Loucy (cell line): ENCODE measurements around the gene PKP2.
A peak's percentile ranks its signal among the peaks of the same experiment; 100 is the strongest.

Source experiments
- H2AFZ ChIP-seq: fragments of 200-600 bp; sonication (generic); 2 replicates; pipeline ENCODE4 v1.6.0; 2016; ENCODE audit warnings: antibody characterized with exemption, mild to moderate bottlenecking, low read length, moderate library complexity
- H3F3A ChIP-seq: fragments of 200-600 bp; 2 replicates; pipeline ENCODE4 v1.6.0; 2016; ENCODE audit warnings: antibody characterized with exemption, low read depth, mild to moderate bottlenecking
- H3K27me3 ChIP-seq: fragments of 200-600 bp; sonication (generic); 2 replicates; pipeline ENCODE4 v1.6.1; 2014; ENCODE audit warnings: low read length, mild to moderate bottlenecking; ENCODE audit not compliant: insufficient read depth, poor library complexity, severe bottlenecking
- H3K36me3 ChIP-seq: fragments of 200-600 bp; sonication (generic); 2 replicates; pipeline ENCODE4 v1.6.1; 2016; ENCODE audit warnings: low read length; ENCODE audit not compliant: insufficient read depth
- H3K4me1 ChIP-seq: fragments of 200-600 bp; sonication (generic); 2 replicates; pipeline ENCODE4 v1.5.1; 2014; ENCODE audit warnings: low read length, mild to moderate bottlenecking; ENCODE audit not compliant: insufficient read depth, poor library complexity, severe bottlenecking
- H3K4me2 ChIP-seq: fragments of 200-600 bp; sonication (generic); 2 replicates; pipeline ENCODE4 v1.6.0; 2014; ENCODE audit warnings: antibody characterized with exemption, low read length, low read depth, mild to moderate bottlenecking; ENCODE audit not compliant: poor library complexity, severe bottlenecking
- H3K4me3 ChIP-seq: fragments of 200-600 bp; sonication (generic); 2 replicates; pipeline ENCODE4 v1.5.1; 2014; ENCODE audit warnings: low read length, mild to moderate bottlenecking, mixed read lengths; ENCODE audit not compliant: poor library complexity, severe bottlenecking
- H3K79me2 ChIP-seq: fragments of 200-600 bp; sonication (generic); 2 replicates; pipeline ENCODE4 v1.6.1; 2014; ENCODE audit warnings: low read length; ENCODE audit not compliant: insufficient read depth
- H3K9ac ChIP-seq: fragments of 200-600 bp; sonication (generic); 2 replicates; pipeline ENCODE4 v1.6.0; 2014; ENCODE audit warnings: mild to moderate bottlenecking, low read depth, low read length, moderate library complexity; ENCODE audit not compliant: poor library complexity, severe bottlenecking
- H3K9me2 ChIP-seq: fragments of 200-600 bp; sonication (generic); replicated peaks from 2 replicates; pipeline ENCODE4 v1.6.1; 2016; ENCODE audit warnings: low read depth, low read length, mixed read lengths
- H3K9me3 ChIP-seq: fragments of 200-600 bp; sonication (generic); 2 replicates; pipeline ENCODE4 v1.6.1; 2014; ENCODE audit warnings: mild to moderate bottlenecking, antibody characterized with exemption, low read length, low read depth; ENCODE audit not compliant: insufficient read depth
- H4K20me1 ChIP-seq: fragments of 200-600 bp; sonication (generic); 2 replicates; pipeline ENCODE4 v1.6.0; 2014; ENCODE audit warnings: antibody characterized with exemption, low read length, mild to moderate bottlenecking; ENCODE audit not compliant: insufficient read depth, poor library complexity, severe bottlenecking
- EZH2phosphoT487 ChIP-seq: fragments of 200-600 bp; IDR thresholded peaks from 2 replicates; pipeline ENCODE4 v1.6.1; 2018; ENCODE audit warnings: antibody characterized with exemption, mild to moderate bottlenecking, moderate library complexity, borderline replicate concordance
- TF ChIP-seq, protein P1 (sequence below): fragments of 200-600 bp; sonication (generic); conservative IDR thresholded peaks from 2 replicates; pipeline ENCODE4 v1.5.1; 2014; ENCODE audit warnings: mild to moderate bottlenecking, antibody characterized with exemption, low read length

The PKP2 gene

DNA sequence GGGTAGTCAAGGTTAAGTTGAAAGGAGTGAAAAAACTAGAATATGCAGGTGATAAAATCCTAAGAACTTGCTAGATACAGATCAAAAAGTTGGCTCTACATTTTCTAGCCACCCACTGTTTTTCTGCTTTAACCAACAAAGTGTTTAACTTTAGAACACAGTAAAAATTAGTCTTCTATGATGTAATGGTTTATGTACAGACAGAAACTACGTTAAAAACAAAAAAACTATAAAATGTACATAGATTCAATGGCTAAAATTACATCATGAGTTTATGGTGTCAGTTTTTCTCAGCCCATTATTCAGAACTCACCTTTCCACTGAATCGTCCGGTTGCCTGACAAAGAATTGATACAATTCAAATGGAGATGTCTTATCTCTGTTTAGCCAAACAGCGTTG lies 143.0 kb downstream of the PKP2 start:
- Histone ChIP-seq H3K9me3 (no peaks in the 10 kb centered on the region), H3K79me2 (peaks cover 36% of the 10 kb centered on the region), H3K9ac (peak overlapping the region; percentile 82), H3K4me3 (peak overlapping the region; percentile 80), H3K9me2 (no peaks in the 10 kb centered on the region), H3K4me1 (peaks cover 21% of the 10 kb centered on the region), H2AFZ (no peak overlapping the region), H3K36me3 (peaks cover 31% of the 10 kb centered on the region; the same call in 1 of the 2 replicates), H3F3A (no peaks in the 10 kb centered on the region), H3K27me3 (no peaks in the 10 kb centered on the region), H4K20me1 (peaks cover 16% of the 10 kb centered on the region), H3K4me2 (peak overlapping the region; percentile 86)
- TF ChIP-seq, protein P1, sequence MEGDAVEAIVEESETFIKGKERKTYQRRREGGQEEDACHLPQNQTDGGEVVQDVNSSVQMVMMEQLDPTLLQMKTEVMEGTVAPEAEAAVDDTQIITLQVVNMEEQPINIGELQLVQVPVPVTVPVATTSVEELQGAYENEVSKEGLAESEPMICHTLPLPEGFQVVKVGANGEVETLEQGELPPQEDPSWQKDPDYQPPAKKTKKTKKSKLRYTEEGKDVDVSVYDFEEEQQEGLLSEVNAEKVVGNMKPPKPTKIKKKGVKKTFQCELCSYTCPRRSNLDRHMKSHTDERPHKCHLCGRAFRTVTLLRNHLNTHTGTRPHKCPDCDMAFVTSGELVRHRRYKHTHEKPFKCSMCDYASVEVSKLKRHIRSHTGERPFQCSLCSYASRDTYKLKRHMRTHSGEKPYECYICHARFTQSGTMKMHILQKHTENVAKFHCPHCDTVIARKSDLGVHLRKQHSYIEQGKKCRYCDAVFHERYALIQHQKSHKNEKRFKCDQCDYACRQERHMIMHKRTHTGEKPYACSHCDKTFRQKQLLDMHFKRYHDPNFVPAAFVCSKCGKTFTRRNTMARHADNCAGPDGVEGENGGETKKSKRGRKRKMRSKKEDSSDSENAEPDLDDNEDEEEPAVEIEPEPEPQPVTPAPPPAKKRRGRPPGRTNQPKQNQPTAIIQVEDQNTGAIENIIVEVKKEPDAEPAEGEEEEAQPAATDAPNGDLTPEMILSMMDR: no peak
- TF ChIP-seq EZH2phosphoT487: no peak

DNA sequence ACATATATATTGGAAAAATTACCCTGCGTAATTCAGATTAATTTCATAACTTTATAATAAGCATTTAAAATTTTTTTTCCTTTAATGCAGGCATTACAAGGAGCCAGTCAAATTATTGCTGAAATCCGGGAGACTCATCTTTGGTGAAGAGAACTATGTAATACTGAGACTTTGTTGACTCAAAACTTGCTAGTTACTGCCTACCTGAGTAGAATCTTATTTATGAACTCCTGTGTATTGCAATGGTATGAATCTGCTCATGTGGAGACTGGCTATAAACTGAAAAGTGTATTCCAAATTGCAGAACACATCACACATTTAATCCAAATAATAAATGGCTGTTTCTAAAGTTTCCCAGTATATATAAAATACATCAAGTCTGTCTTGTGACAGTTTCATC lies 153.3 kb downstream of the PKP2 start:
- no peaks in the 10 kb centered on the region for H3K4me1 ChIP-seq
- no peak for TF ChIP-seq EZH2phosphoT487
- TF ChIP-seq, protein P1: no peak
- no peak overlapping the region for H3K9ac ChIP-seq
- H3K36me3 ChIP-seq: peaks cover 91% of the 10 kb centered on the region
- no peak overlapping the region for H2AFZ ChIP-seq
- no peaks in the 10 kb centered on the region for H3F3A ChIP-seq
- H3K4me2 ChIP-seq: no peak overlapping the region
- H3K9me3 ChIP-seq: no peaks in the 10 kb centered on the region
- H3K9me2 ChIP-seq: no peaks in the 10 kb centered on the region
- H3K4me3 ChIP-seq: no peak overlapping the region
- H3K79me2 ChIP-seq: no peaks in the 10 kb centered on the region
- H4K20me1 ChIP-seq: peaks cover 7% of the 10 kb centered on the region
- H3K27me3 ChIP-seq: no peaks in the 10 kb centered on the region

DNA sequence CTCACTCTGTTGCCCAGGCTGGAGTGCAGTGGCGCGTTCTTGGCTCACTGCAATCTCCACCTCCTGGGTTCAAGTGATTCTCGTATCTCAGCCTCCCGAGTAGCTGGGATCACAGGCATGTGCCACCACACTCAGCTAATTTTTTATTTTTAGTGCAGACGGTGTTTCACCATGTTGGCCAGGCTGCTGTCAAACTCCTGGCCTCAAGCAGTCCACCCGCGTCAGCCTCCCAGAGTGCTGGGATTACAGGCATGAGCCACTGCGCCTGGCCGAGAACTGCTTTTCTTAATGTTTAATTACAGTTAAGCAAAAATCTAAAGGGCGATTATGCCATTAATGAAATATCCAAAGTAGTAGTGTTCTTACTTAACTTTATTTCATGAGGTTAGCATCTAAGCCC lies 154.4 kb downstream of the PKP2 start:
- Histone ChIP-seq H4K20me1 (peaks cover 7% of the 10 kb centered on the region), H3K4me3 (no peak overlapping the region), H2AFZ (no peak overlapping the region), H3K9me3 (no peaks in the 10 kb centered on the region), H3K4me1 (peaks cover 1% of the 10 kb centered on the region), H3K79me2 (no peaks in the 10 kb centered on the region), H3K9ac (no peak overlapping the region), H3F3A (no peaks in the 10 kb centered on the region), H3K9me2 (no peaks in the 10 kb centered on the region), H3K27me3 (no peaks in the 10 kb centered on the region), H3K4me2 (no peak overlapping the region), H3K36me3 (peaks cover 92% of the 10 kb centered on the region)
- no peak for TF ChIP-seq EZH2phosphoT487
- TF ChIP-seq, protein P1: no peak
